Measurements from ENCODE around the gene CUL9.

Gene CUL9

GRCh38 chr6:43229803-43230620 is 48.0 kb downstream of the CUL9 start:
- no peak for DNase-seq (ENCODE audit: low spot score)

GRCh38 chr6:43231053-43231452 is 49.1 kb downstream of the CUL9 start:
- no peak for DNase-seq (ENCODE audit: low spot score)

- DNase-seq (ENCODE audit: low spot score): no peak
Measured at GRCh38 chr6:43231735-43232450, 49.9 kb downstream of the CUL9 start.

GRCh38 chr6:43235841-43236240 is 53.8 kb downstream of the CUL9 start:
- no peak for DNase-seq (ENCODE audit: low spot score)

GRCh38 chr6:43239054-43239453 is 57.1 kb downstream of the CUL9 start:
- DNase-seq (ENCODE audit: low spot score): no peak

- no peak for DNase-seq (ENCODE audit: low spot score)
Measured at GRCh38 chr6:43240950-43241349, 59.0 kb downstream of the CUL9 start.

GRCh38 chr6:43241446-43241845 is 59.5 kb downstream of the CUL9 start:
- DNase-seq (ENCODE audit: low spot score): no peak

GRCh38 chr6:43242908-43243663 is 61.1 kb downstream of the CUL9 start, which contains the start of gene TTBK1:
Gene TTBK1 (plus strand): TSS chr6:43243481. CDS start chr6:43246661, 3,180 bp downstream.
- DNase-seq (ENCODE audit: low spot score): no peak

GRCh38 chr6:43243664-43244321 is 61.8 kb downstream of the CUL9 start:
- DNase-seq (ENCODE audit: low spot score): no peak

- DNase-seq (ENCODE audit: low spot score): peak; percentile 39
Measured at GRCh38 chr6:43246301-43247113, 64.5 kb downstream of the CUL9 start.

GRCh38 chr6:43247114-43247999 is 65.4 kb downstream of the CUL9 start:
- peak; percentile 67 for DNase-seq (ENCODE audit: low spot score)

GRCh38 chr6:43248101-43248500 is 66.1 kb downstream of the CUL9 start:
- no peak for DNase-seq (ENCODE audit: low spot score)

GRCh38 chr6:43248791-43249190 is 66.8 kb downstream of the CUL9 start:
- no peak for DNase-seq (ENCODE audit: low spot score)

- DNase-seq (ENCODE audit: low spot score): no peak
Measured at GRCh38 chr6:43250992-43251373, 69.0 kb downstream of the CUL9 start.

- DNase-seq (ENCODE audit: low spot score): no peak
Measured at GRCh38 chr6:43253401-43253800, 71.4 kb downstream of the CUL9 start.

GRCh38 chr6:43254138-43254817 is 72.3 kb downstream of the CUL9 start:
- no peak for DNase-seq (ENCODE audit: low spot score)

GRCh38 chr6:43254846-43255245 is 72.8 kb downstream of the CUL9 start:
- no peak for DNase-seq (ENCODE audit: low spot score)

- no peak for DNase-seq (ENCODE audit: low spot score)
Measured at GRCh38 chr6:43255408-43256054, 73.5 kb downstream of the CUL9 start.

Measured in SW480 (cell line).